Ovary (tissue), 3 donors: Measurements from ENCODE around the gene ADCK2.

Source experiments
- POLR2A ChIP-seq: fragments of 450-650 bp; IDR thresholded peaks from one replicate; pipeline ENCODE4 v1.6.1; 2017; ENCODE audit warnings: antibody characterized with exemption, mild to moderate bottlenecking, moderate library complexity
- TF ChIP-seq, protein P1 (sequence below), 3 donors: fragments of 450-650 bp in 2 of 3; fragments of 200-600 bp in 1 of 3; IDR thresholded peaks; one replicate each; pipeline versions ENCODE4 v1.5.1 to v1.8.0; 2016 to 2022; ENCODE audit warnings: antibody characterized with exemption in 3 of 3, mild to moderate bottlenecking in 1 of 3
- donor health status: DM: no; HTN: no; CAD: no.

DNA sequence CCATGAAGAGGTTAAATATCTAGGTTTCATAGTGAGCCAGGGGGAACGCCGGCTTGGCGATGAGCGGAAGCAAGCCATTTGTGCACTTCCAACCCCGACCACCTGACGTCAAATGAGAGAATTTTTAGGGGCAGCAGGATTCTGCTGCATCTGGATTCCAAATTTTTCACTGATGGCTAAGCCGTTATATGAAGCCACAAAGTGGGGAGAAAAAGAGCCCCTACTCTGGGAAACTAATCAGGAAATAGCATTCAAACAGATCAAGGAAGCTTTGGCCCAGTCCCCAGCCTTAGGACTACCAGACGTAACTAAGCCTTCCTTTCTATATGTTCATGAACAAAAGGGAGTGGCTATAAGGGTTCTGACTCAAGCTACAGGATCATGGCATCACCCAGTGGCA is 12.9 kb upstream of the ADCK2 start:
- TF ChIP-seq, protein P1, sequence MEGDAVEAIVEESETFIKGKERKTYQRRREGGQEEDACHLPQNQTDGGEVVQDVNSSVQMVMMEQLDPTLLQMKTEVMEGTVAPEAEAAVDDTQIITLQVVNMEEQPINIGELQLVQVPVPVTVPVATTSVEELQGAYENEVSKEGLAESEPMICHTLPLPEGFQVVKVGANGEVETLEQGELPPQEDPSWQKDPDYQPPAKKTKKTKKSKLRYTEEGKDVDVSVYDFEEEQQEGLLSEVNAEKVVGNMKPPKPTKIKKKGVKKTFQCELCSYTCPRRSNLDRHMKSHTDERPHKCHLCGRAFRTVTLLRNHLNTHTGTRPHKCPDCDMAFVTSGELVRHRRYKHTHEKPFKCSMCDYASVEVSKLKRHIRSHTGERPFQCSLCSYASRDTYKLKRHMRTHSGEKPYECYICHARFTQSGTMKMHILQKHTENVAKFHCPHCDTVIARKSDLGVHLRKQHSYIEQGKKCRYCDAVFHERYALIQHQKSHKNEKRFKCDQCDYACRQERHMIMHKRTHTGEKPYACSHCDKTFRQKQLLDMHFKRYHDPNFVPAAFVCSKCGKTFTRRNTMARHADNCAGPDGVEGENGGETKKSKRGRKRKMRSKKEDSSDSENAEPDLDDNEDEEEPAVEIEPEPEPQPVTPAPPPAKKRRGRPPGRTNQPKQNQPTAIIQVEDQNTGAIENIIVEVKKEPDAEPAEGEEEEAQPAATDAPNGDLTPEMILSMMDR (IDR thresholded peaks at IDR 0.05) = no peak
- TF ChIP-seq POLR2A = no peak
